ENCODE data around the gene HSPA1L. TPM values are rescaled to one million over a fixed set of nuclear protein-coding genes. Genes with fewer than 3 reads are reported as not detected.

HSPA1L gene
- total RNA-seq, 1 donor from 2014 or later: not detected

- DNase-seq (ENCODE audit: low spot score in 2 of 2): peak in 1 of 2 donors; percentile 91
- peaks cover 21 to 43% of the 10 kb centered on the region in 2 donors for H3K4me1 ChIP-seq
- H3K27ac ChIP-seq: peak overlapping the region; percentile 84 to 90
- intact Hi-C loops (cut with DNase I): loop anchor here (1.0 to 10.0 kb wide), 4 partner anchors 28 to 290 kb away; partner anchors contain the start of genes ATP6V1G2, CSNK2B, DDX39B and LSM2
- peaks cover 28 to 29% of the 10 kb centered on the region in 2 donors for H3K36me3 ChIP-seq
- TF ChIP-seq CTCF (IDR thresholded peaks at IDR 0.05): no peak
- H3K4me3 ChIP-seq: peak overlapping the region; percentile 67 to 80
- H3K27me3 ChIP-seq: no peaks in the 10 kb centered on the region
- no peaks in the 10 kb centered on the region for H3K9me3 ChIP-seq
Measured at GRCh38 chr6:31834367-31835250, 19.5 kb upstream of the HSPA1L start.

GRCh38 chr6:31831350-31832215, 16.5 kb upstream of the HSPA1L start:
- Histone ChIP-seq H3K27me3 (no peaks in the 10 kb centered on the region), H3K4me1 (peaks cover 16 to 34% of the 10 kb centered on the region in 2 donors), H3K9me3 (no peaks in the 10 kb centered on the region), H3K36me3 (no peaks in the 10 kb centered on the region), H3K27ac (peak overlapping the region in 1 of 2 donors; percentile 79), H3K4me3 (peak overlapping the region; percentile 73 to 82)
- no peak for TF ChIP-seq CTCF (IDR thresholded peaks at IDR 0.05)
- DNase-seq (ENCODE audit: low spot score in 2 of 2): no peak
- intact Hi-C loops (cut with DNase I): loop anchor here (2.0 to 10.0 kb wide), 3 partner anchors 59 to 287 kb away; partner anchors contain the start of genes ATP6V1G2, CSNK2B, DDX39B and LY6G5B

GRCh38 chr6:31830886-31831335, 15.8 kb upstream of the HSPA1L start:
- Histone ChIP-seq H3K27ac (peak overlapping the region; percentile 63 to 79), H3K9me3 (no peaks in the 10 kb centered on the region), H3K36me3 (no peaks in the 10 kb centered on the region), H3K27me3 (no peaks in the 10 kb centered on the region), H3K4me1 (peaks cover 14 to 34% of the 10 kb centered on the region in 2 donors), H3K4me3 (peak overlapping the region; percentile 73 to 82)
- no peak for DNase-seq (ENCODE audit: low spot score in 2 of 2)
- intact Hi-C loops (cut with DNase I): loop anchor here (1.0 to 10.0 kb wide), 4 partner anchors 58 to 286 kb away; partner anchors contain the start of genes ATP6V1G2, CSNK2B, DDX39B and LY6G5B
- TF ChIP-seq CTCF (IDR thresholded peaks at IDR 0.05): no peak

- Histone ChIP-seq H3K36me3 (no peaks in the 10 kb centered on the region), H3K4me3 (peak overlapping the region; percentile 73 to 82), H3K4me1 (peaks cover 16 to 35% of the 10 kb centered on the region in 2 donors), H3K9me3 (no peaks in the 10 kb centered on the region), H3K27me3 (no peaks in the 10 kb centered on the region), H3K27ac (peak overlapping the region; percentile 63 to 79)
- TF ChIP-seq CTCF (IDR thresholded peaks at IDR 0.05): peak; percentile 22 to 46 (median 31)
- no peak for DNase-seq (ENCODE audit: low spot score in 2 of 2)
- intact Hi-C loops (cut with DNase I): loop anchor here (1.0 to 10.0 kb wide), 4 partner anchors 57 to 285 kb away; partner anchors contain the start of genes ATP6V1G2, CSNK2B, DDX39B and LY6G5B
Measured at GRCh38 chr6:31829633-31830283, 14.7 kb upstream of the HSPA1L start.
